Coronary artery (tissue), 2 donors: ENCODE results near the gene CHEK1.

Experiments used
- DNase-seq: peaks from one replicate; pipeline ENCODE4 v3.0.0-alpha.2; 2017; ENCODE audit warnings: low spot score
- H3K27ac ChIP-seq, 2 donors: fragments of 200-600 bp; sonication (generic); one replicate each; pipeline ENCODE4 v1.5.1; 2016 to 2019
- H3K4me3 ChIP-seq: fragments of 200-600 bp; sonication (generic); 2 replicates; pipeline ENCODE4 v1.5.1; 2016; ENCODE audit warnings: mild to moderate bottlenecking, moderate library complexity
- TF ChIP-seq, protein P1 (sequence below): fragments of 200-600 bp; sonication (generic); IDR thresholded peaks from one replicate; pipeline ENCODE4 v1.5.1; 2019; ENCODE audit warnings: antibody characterized with exemption

The CHEK1 gene

DNA sequence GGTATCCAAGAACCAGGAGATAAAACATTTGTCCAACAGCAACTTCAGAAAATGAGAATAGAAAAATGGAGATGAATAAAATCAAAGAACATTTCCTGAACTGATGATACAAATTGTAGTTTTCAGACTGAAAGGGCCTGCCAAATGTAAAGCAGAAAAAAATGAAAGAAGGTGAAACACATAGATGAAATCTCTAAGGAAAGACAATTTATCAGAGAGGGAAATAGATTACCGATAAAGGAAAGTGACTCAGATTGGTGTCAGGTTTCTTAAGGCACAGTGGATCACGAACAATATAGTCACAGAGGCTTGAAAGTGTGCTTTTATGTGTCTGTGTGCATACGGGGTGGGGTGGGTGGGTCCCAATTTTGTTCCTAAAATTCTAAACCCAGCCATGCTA lies 36.5 kb upstream of the CHEK1 start:
- no peak for DNase-seq
- Histone ChIP-seq H3K27ac (no peak overlapping the region), H3K4me3 (no peak overlapping the region)
- TF ChIP-seq, protein P1, sequence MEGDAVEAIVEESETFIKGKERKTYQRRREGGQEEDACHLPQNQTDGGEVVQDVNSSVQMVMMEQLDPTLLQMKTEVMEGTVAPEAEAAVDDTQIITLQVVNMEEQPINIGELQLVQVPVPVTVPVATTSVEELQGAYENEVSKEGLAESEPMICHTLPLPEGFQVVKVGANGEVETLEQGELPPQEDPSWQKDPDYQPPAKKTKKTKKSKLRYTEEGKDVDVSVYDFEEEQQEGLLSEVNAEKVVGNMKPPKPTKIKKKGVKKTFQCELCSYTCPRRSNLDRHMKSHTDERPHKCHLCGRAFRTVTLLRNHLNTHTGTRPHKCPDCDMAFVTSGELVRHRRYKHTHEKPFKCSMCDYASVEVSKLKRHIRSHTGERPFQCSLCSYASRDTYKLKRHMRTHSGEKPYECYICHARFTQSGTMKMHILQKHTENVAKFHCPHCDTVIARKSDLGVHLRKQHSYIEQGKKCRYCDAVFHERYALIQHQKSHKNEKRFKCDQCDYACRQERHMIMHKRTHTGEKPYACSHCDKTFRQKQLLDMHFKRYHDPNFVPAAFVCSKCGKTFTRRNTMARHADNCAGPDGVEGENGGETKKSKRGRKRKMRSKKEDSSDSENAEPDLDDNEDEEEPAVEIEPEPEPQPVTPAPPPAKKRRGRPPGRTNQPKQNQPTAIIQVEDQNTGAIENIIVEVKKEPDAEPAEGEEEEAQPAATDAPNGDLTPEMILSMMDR = no peak

DNA sequence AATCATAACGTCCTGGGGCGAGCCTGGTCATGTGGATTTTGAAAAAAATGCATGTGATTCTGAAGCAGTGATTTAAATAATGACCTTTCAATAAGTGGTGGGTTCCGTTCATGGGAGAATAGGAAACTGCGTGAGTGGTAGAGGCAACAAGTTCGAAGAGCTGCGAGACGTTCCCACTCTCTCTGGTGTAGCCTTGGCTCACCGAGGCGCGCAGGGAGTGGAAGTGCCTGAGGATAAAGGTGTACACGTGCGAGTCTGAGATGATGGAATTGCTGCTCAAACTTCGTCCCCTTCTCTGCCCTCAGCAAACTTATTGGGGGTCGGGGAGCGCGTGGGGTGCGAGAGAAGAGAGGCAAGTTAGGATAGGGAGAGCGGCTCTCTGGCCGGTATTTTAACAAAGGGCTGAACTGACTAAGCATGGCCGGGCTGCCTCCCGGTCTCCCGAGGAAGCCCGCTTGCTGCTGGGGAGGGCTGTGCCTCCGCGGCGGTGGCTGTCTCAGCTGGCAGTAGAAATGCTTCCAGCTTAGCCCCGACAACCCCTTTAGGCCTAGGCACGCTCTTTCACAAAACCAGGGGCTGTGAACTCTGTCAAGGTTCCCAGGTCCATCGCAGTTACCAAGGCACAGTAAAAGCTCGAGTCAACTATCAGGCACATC lies 33.2 kb upstream of the CHEK1 start:
- DNase-seq = peak; percentile 83
- Histone ChIP-seq H3K27ac (peak overlapping the region; percentile 92 to 95), H3K4me3 (peak overlapping the region; percentile 89)
- TF ChIP-seq, protein P1 = no peak

DNA sequence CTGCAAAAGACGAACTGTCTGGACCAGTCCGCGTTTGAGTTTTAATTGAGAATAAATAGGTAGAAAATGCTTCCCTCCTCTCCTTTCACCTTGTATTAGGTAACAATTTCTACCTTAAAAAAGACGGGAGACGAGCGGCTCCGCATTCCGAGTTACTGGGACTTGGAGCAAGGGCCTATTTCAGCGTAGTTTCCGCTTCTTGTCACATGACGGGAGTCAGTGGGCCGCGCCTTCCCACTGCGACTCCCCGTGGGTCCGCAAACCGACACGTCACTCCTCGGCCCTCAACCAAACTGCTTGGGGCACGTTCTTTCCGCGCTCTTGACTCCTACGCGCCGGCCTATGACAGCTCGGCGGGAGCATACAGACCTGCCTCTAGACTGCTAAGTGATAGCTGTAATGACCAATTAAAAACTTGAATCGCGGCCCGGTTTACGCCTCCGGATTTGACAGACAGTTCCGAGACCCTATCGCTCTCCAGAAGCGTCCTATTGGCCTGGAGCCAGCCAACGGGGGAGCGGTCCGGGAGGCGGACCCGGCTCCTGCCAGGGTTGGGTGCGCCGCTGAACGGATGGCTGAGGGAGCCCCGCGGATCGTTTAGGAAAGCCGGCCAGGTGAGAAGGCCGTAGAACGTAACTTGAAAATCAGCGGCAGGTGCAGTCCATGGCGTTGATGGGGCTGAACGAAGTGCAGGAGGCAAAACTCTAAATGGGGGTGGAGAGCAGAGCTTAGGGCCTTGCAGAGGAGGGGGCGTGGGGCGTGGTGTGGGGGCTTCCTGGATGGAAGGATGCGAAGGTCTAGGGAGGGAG lies 32.5 kb upstream of the CHEK1 start, which contains the start of gene STT3A:
STT3A (plus strand) TSS at position 548 of the 809 bp plus-strand sequence. CDS start 3,064 bp downstream, outside the sequence.
- peak; percentile 100 for DNase-seq
- TF ChIP-seq, protein P1 = no peak
- peak within 1 kb of the TSS; percentile 89 for H3K4me3 ChIP-seq
- H3K27ac ChIP-seq = peak within 1 kb of the TSS; percentile 92 to 95

DNA sequence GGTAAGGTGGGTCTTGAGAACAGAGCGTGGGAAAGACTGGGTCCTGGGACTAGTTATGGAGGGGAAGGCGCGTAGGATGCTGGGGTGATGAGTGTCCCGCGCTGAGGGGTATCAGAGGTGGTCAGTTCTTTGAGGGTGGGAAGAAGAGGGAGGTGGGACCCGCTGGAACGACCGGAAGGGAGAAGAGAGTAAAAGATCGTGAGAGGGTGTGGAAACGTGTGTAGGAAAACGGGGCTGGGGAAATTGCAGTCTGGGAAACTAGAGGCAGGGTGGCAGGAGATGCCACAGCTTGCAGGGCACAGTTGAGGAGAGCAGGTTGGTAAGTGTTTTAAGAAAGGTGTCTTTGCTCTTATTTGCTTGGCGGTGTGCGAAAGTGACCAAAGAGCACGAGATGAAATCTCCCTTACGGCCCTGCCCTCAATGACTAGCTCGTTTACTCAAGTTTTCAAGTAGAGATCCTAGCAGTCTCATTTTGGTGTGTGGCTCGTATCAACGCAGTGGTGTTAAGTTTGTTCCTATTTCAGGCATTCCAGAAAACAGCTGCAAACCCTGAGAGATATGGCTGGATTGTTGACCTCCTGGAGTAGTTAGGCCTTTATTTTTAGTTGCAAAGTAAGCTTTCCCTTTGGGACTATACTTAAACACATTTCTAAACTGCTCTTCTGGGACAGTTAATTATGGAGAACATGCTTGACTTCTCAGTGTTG lies 31.7 kb upstream of the CHEK1 start:
- TF ChIP-seq, protein P1 = no peak
- peak overlapping the region; percentile 63 to 91 for H3K27ac ChIP-seq
- DNase-seq = peak; percentile 75
- H3K4me3 ChIP-seq = peak overlapping the region; percentile 89

DNA sequence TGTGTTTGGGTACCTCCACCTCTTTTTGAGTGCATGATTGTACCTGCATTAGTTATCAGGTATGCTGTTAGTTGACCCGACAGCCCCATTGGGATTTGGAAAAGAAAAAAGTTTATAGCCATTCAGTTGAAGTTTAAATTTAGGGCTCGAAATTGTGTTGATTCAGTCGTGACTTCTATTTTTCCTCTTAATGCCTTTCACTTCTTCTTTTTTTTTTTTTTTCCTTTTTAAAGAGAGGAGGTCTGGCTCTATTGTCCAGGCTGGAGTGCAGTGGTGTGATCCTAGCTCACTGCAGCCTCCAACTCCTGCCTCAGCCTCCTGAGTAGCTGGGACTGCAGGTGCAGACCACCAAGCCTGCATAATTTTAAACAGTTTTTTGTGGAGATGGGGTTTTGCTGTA lies 30.0 kb upstream of the CHEK1 start:
- TF ChIP-seq, protein P1 = no peak
- DNase-seq = no peak
- Histone ChIP-seq H3K4me3 (no peak overlapping the region), H3K27ac (no peak overlapping the region)

DNA sequence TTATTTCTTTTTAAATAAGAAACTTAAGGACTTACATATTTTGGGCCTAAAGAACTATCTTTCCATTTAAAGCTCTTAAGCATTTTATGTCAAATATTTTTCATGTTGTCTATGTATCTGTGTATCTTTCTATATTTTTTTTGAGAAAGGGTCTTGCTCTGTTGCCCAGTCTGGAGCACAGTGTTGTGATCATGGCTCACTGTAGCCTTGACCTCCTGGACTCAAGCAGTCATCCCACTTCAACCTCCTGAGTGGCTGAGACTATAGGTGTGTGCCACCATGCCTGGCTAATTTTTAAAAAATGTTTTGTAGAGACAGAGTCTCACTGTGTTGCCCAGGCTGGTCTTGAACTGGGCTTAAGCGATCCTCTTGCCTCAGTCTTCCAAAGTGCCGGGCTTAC lies 24.3 kb upstream of the CHEK1 start:
- no peak overlapping the region for H3K4me3 ChIP-seq
- TF ChIP-seq, protein P1 = no peak
- no peak for DNase-seq

More for the DNA sequence above, 24.3 kb upstream of the CHEK1 start:
- no peak overlapping the region for H3K27ac ChIP-seq
